Measurements from ENCODE around the gene TMEM175. TPM values are rescaled to one million over a fixed set of nuclear protein-coding genes. Genes with fewer than 3 reads are reported as not detected.

The TMEM175 gene
- total and polyA plus RNA-seq, 9 of the 15 experiments (the other 6 are each of a cell fraction or from before 2014, with no cell fraction given): 0.13 to 30.9 (median 9.4) TPM

GRCh38 chr4:931960-932712 is at the start of gene TMEM175, which contains the start of gene GAK (continued):
- TF ChIP-seq ZMIZ1 (IDR thresholded peaks at IDR 0.05; ENCODE audit: low read depth in 2 of 2, low read length in 2 of 2): no peak
- no peak for TF ChIP-seq IRF1 (CRISPR knock-in tag; IDR thresholded peaks at IDR 0.05; ENCODE audit: borderline replicate concordance)
- peak; percentile 88 for TF ChIP-seq SUPT5H (IDR thresholded peaks at IDR 0.05)
- peak; percentile 81 for TF ChIP-seq HCFC1 (IDR thresholded peaks at IDR 0.05; ENCODE audit: low read depth, low read length)
- TF ChIP-seq SNIP1 (IDR thresholded peaks at IDR 0.05; ENCODE audit: low read depth): no peak
- no peak for TF ChIP-seq SMARCB1 (IDR thresholded peaks at IDR 0.05; ENCODE audit: insufficient read length, low read depth)
- peak; percentile 97 for TF ChIP-seq RBFOX2 (IDR thresholded peaks at IDR 0.05; ENCODE audit: low read depth, low read length)
- 0 out of 2 replicates have a peak, but pooled peaks have one; percentile 28 for TF ChIP-seq TARDBP (IDR thresholded peaks at IDR 0.05)
- no peak for TF ChIP-seq SRSF9 (IDR thresholded peaks at IDR 0.05; ENCODE audit: borderline replicate concordance, low read depth, low read length)
- TF ChIP-seq RHOXF2B (CRISPR knock-in tag; conservative IDR thresholded peaks at IDR 0.05): no peak
- TF ChIP-seq TSHZ1 (CRISPR knock-in tag; IDR thresholded peaks at IDR 0.05): no peak
- no peak for TF ChIP-seq BRD4 (IDR thresholded peaks at IDR 0.05)
- TF ChIP-seq PHF20 (IDR thresholded peaks at IDR 0.05; ENCODE audit: partially characterized antibody): peak; percentile 85
- TF ChIP-seq ATF1 (CRISPR knock-in tag; IDR thresholded peaks at IDR 0.05): peak; percentile 85
- TF ChIP-seq ATF1 (tag; IDR thresholded peaks at IDR 0.05): peak; percentile 98

Data from K562 (cell line).